ENCODE data around the gene CACNA1C.

CACNA1C gene

GRCh38 chr12:2523317-2523716 is 470.5 kb downstream of the CACNA1C start:
- DNase-seq (ENCODE audit: low spot score), result no peak

DNA sequence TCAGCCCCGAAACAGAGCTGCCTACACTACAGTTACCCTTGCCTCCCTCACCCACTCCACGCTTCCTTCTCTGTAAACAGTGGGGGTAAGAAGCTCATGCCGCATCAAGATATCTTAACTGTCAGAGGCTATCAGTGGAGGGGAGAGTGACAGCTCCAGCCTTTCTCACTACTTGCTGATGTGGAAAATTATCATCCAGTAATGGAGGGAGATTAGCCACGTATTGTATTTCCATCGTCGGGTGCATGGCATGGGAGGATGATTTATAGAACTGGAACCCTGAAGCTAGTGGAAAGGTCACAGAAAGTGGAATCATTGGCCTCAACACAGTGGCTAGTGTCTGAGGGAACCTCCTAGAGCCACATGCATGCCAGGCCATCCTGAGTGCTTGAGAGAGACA is 471.1 kb downstream of the CACNA1C start:
- no peak for DNase-seq (ENCODE audit: low spot score)

DNA sequence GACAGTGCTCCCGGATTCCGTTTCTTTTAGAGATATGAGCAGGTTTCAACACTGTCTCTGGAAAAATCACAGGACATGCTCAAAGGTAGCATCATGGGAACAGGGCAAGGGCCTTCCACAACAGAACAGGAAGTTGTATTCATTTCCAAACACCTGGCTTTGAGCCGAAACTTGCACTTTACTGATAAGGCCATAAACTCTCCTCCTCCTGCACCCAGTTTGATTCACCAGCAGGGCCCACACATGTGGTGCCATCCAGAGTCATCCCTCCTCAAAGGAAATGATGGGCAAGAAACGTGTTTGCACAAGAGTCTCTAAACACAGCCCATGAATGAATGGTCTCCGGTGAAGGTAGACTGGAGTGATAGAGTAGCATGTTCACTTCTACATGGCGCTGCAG is 473.6 kb downstream of the CACNA1C start:
- DNase-seq (ENCODE audit: low spot score), result no peak

DNA sequence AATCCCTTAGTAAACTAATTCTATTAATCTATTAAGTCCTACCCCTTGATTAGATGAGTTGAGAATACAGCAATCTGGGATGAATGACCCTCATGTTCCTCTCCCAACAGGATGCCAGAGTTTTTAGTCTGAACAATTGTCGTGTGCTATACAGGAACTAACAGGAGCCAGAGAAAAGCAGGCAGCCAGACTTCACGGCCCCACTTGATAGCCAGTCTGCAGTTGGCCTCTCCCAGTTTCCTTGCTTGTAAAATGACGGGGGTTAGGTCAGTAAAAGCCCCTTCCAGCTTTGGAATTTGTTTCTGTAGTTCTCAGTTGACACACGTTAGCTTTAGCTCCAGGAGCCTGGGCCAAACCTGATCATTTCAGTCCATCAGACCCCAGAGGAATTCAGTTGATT is 475.2 kb downstream of the CACNA1C start:
- no peak for DNase-seq (ENCODE audit: low spot score)

DNA sequence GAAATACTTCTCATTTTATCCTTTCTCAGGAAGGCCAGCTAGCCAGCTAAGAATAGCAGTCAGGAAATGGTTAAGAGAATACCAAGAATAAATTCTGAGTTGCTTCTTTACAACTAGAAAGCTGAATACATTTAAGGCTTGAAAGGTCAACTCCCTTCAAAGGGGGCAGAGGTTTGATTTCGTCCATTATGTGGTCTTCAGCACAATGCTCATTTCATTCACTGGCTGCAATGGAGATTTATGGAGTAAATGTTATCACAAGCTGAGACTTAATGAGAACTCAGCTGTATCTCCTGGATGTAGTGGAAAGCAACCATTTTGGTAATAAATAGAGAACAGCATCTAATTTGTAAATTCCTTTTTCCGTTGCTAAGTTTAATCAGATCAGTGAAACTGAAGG is 477.0 kb downstream of the CACNA1C start:
- DNase-seq (ENCODE audit: low spot score), result no peak

- DNase-seq (ENCODE audit: low spot score), result no peak
Measured at GRCh38 chr12:2531371-2531770, 478.6 kb downstream of the CACNA1C start.

DNA sequence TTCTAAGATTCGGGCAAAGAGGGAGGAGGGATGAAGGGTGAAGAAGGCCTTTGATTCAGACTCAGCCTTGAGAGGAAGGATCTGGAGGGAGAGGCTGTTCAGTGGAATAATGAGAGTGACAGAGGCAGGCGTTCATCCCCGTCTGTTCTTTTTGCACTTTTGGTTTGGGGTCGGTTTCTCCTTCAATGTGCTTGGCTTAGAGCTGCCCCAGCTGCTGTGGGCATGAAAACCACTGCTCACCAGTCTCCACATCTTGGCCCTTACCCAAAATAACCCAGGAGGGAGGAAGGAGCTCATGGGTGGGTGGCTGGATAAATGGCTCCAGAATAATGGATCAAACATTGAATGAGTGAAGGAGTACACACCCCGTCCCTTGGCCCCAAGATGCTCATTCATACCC is 480.2 kb downstream of the CACNA1C start:
- DNase-seq (ENCODE audit: low spot score), result no peak

DNA sequence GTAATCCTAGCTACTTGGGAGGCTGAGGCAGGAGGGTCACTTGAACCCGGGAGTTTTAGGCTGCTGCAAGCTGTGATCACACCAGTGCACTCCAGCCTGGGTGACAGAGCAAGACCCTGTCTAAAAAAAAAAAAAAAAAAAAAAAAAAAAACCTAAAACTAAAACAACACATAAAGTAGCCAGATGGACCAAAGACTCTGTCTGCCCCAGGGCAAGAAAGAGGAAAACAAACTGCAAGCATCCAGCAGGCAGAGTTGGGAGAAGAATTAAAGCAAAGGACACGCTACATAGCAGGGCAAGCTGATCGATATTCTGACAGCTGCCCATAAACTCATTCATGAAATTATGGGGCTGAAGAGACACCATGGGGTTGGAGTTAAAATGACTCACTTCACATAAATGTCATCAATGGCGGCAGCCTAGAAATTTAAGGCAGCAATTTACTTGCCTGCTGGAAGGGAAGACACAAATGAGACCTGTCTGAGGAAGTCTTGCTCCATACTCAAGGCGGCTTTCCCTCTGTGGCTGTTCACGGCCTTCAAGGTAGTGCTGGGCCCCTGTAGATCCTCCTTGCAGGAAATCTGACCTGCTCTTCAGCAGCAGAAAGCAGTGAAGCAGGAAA is 482.9 kb downstream of the CACNA1C start:
- no peak for DNase-seq (ENCODE audit: low spot score)

GRCh38 chr12:2536724-2537123 is 483.9 kb downstream of the CACNA1C start:
- DNase-seq (ENCODE audit: low spot score), result no peak

GRCh38 chr12:2537868-2538541 is 485.2 kb downstream of the CACNA1C start:
- DNase-seq (ENCODE audit: low spot score), result no peak

- DNase-seq (ENCODE audit: low spot score), result no peak
Measured at GRCh38 chr12:2539938-2540337, 487.2 kb downstream of the CACNA1C start.

DNA sequence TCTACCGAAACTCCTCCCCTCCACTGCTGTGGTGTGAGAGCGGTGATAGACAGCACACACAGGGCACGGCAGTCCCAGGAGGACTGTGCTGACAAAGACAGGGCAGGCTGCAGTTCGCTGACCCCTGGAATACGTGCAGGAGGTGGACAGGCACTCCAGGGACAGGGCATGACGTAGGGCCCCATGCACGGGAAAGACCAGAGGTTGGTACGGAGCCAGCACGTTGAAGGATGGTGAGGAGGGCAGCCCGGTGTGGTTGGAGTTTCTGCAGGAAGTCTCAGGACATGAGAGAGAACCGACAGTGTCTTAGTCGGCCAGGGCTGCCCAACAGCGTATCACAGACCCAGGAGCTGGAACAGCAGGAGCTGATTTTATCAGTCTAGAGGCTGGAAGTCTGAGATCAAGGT is 487.8 kb downstream of the CACNA1C start:
- no peak for DNase-seq (ENCODE audit: low spot score)

GRCh38 chr12:2541631-2542204 is 488.9 kb downstream of the CACNA1C start:
- no peak for DNase-seq (ENCODE audit: low spot score)

GRCh38 chr12:2543801-2544200 is 491.0 kb downstream of the CACNA1C start:
- DNase-seq (ENCODE audit: low spot score), result no peak

DNA sequence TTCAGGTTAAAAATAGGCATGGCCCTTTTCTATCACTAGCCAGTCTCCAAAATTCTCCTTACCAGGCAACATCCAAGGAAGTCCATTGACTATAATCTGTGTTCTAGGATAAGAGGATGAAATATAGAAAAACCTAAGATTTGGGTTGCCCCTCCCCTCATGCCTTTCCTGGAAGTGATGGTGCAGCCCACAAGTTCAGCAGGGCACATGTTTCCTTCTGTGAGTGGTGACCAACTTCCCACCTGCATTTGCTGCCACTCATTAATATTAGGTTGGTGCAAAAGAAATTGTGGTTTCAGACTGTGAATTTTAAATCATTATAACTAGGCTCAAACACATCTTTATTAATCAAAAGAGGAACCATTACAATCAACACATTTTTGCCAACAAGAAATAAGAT is 491.4 kb downstream of the CACNA1C start:
- no peak for DNase-seq (ENCODE audit: low spot score)

- peak; percentile 61 for DNase-seq (ENCODE audit: low spot score)
Measured at GRCh38 chr12:2547273-2548044, 494.7 kb downstream of the CACNA1C start.

GRCh38 chr12:2548081-2548480 is 495.3 kb downstream of the CACNA1C start:
- DNase-seq (ENCODE audit: low spot score), result no peak

DNA sequence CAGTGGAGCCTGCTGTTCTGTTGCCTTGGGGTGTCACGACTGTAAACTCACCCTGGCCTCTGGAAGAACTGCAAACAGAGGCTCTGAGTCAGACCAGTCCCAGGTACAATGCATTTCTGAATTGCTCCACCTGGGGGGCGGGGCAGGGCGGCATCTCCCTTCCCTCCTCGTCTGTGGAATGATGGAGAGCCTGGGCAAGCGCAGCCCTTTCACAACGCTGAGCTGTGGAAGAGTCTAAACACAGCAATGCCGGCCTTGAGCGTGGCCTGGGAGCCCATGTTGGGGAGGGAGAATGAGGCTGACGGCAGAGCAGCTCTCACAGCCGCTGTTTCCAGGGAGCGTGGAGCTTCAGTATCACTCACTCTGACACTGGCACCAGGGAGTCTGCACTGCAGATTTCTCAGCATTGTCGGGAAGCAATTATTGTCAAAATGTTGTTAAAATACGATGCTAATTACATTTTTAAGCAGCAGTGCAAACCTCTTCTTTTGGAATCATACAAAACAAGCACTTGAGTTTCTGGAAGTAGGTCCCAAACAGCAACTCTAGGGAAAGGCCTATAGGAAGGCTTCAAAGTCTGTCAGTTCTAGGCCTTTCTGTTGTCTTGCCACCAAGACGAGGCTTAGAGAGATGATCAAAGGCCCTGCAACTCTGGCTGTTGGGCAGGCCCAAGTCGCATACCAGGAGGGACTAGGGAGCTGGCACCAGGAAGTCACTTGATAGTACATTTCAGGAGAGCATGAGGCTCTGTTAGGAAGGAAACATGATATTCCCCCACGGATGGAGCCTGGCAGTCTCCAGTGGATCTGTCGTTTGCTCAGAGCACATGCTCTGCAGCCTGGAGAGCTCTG is 498.0 kb downstream of the CACNA1C start:
- DNase-seq (ENCODE audit: low spot score), result no peak

- DNase-seq (ENCODE audit: low spot score), result no peak
Measured at GRCh38 chr12:2551412-2551900, 498.7 kb downstream of the CACNA1C start.

- no peak for DNase-seq (ENCODE audit: low spot score)
Measured at GRCh38 chr12:2552000-2552756, 499.4 kb downstream of the CACNA1C start.
